GM19240 (cell line): ENCODE results near the gene PUM2.
"Not testable (repeated sequence)": the region's sequence is repeated elsewhere in the genome, so short reads cannot be mapped to it uniquely, and the experiment has no call there.

ENCODE experiments used
- DNase-seq: peaks from one replicate; pipeline ENCODE4 v3.0.0; 2011; ENCODE audit warnings: low spot score; ENCODE audit not compliant: insufficient read length

The PUM2 gene

GRCh38 chr2:20291106-20291564 is 59.5 kb downstream of the PUM2 start:
- peak; percentile 5 for DNase-seq

- DNase-seq, result no peak
Observed at GRCh38 chr2:20288642-20289340, 61.9 kb downstream of the PUM2 start.

- no peak for DNase-seq
Observed at GRCh38 chr2:20282916-20283592, 67.6 kb downstream of the PUM2 start.

- DNase-seq, result no peak
Observed at GRCh38 chr2:20281876-20282275, 68.8 kb downstream of the PUM2 start.

- DNase-seq, result no peak
Observed at GRCh38 chr2:20273042-20273441, 77.6 kb downstream of the PUM2 start.

GRCh38 chr2:20268317-20268716 is 82.3 kb downstream of the PUM2 start:
- not testable (repeated sequence) for DNase-seq

GRCh38 chr2:20267529-20267928 is 83.1 kb downstream of the PUM2 start:
- DNase-seq, result no peak

GRCh38 chr2:20264629-20265028 is 86.0 kb downstream of the PUM2 start:
- no peak for DNase-seq

- no peak for DNase-seq
Observed at GRCh38 chr2:20257411-20257810, 93.2 kb downstream of the PUM2 start.

GRCh38 chr2:20254731-20255130 is 95.9 kb downstream of the PUM2 start:
- DNase-seq, result no peak

- no peak for DNase-seq
Observed at GRCh38 chr2:20250436-20250835, 100.2 kb downstream of the PUM2 start.

- DNase-seq, result no peak
Observed at GRCh38 chr2:20249170-20249569, 101.5 kb downstream of the PUM2 start.

- DNase-seq, result no peak
Observed at GRCh38 chr2:20247084-20247483, 103.6 kb downstream of the PUM2 start.

- not testable (repeated sequence) for DNase-seq
Observed at GRCh38 chr2:20243637-20244036, 107.0 kb downstream of the PUM2 start.

- DNase-seq, result no peak
Observed at GRCh38 chr2:20242727-20243377, 107.8 kb downstream of the PUM2 start.

- DNase-seq, result no peak
Observed at GRCh38 chr2:20241973-20242726, 108.5 kb downstream of the PUM2 start.

GRCh38 chr2:20240291-20240690 is 110.4 kb downstream of the PUM2 start:
- DNase-seq, result not testable (repeated sequence)

- no peak for DNase-seq
Observed at GRCh38 chr2:20236496-20236895, 114.1 kb downstream of the PUM2 start.

GRCh38 chr2:20235655-20236305 is 114.9 kb downstream of the PUM2 start:
- no peak for DNase-seq

GRCh38 chr2:20234597-20234996 is 116.0 kb downstream of the PUM2 start:
- not testable (repeated sequence) for DNase-seq

GRCh38 chr2:20232837-20233207 is 117.8 kb downstream of the PUM2 start:
- DNase-seq, result no peak
